IPS-18c (cell line): ENCODE measurements around the gene CDC42SE2.
"Not testable (repeated sequence)": the region's sequence is repeated elsewhere in the genome, so short reads cannot be mapped to it uniquely, and the experiment has no call there.

ENCODE experiments used
- H3K4me3 ChIP-seq: 2 replicates; pipeline ENCODE4 v1.7.0; 2013; ENCODE audit warnings: low read depth, mild to moderate bottlenecking, low read length, moderate library complexity; ENCODE audit not compliant: insufficient read depth
- H3K9me3 ChIP-seq: one replicate; pipeline ENCODE4 v1.6.1; 2013; ENCODE audit warnings: mild to moderate bottlenecking, low read length, moderate library complexity; ENCODE audit not compliant: control insufficient read depth, insufficient read depth

The CDC42SE2 gene

GRCh38 chr5:131288328-131288727 lies 24.5 kb downstream of the CDC42SE2 start:
- no peaks in the 10 kb centered on the region for H3K9me3 ChIP-seq
- no peak overlapping the region for H3K4me3 ChIP-seq

GRCh38 chr5:131289738-131290137 lies 25.9 kb downstream of the CDC42SE2 start:
- Histone ChIP-seq H3K9me3 (no peaks in the 10 kb centered on the region), H3K4me3 (no peak overlapping the region)

- H3K9me3 ChIP-seq, result no peaks in the 10 kb centered on the region
- no peak overlapping the region for H3K4me3 ChIP-seq
Measured at GRCh38 chr5:131296213-131296672, 32.4 kb downstream of the CDC42SE2 start.

- H3K9me3 ChIP-seq, result no peaks in the 10 kb centered on the region
- H3K4me3 ChIP-seq, result no peak overlapping the region
Measured at GRCh38 chr5:131297886-131298285, 34.0 kb downstream of the CDC42SE2 start.

- Histone ChIP-seq H3K9me3 (no peaks in the 10 kb centered on the region), H3K4me3 (no peak overlapping the region)
Measured at GRCh38 chr5:131299465-131299864, 35.6 kb downstream of the CDC42SE2 start.

GRCh38 chr5:131302506-131302905 lies 38.7 kb downstream of the CDC42SE2 start:
- H3K9me3 ChIP-seq, result no peaks in the 10 kb centered on the region
- H3K4me3 ChIP-seq, result no peak overlapping the region

- Histone ChIP-seq H3K4me3 (no peak overlapping the region), H3K9me3 (no peaks in the 10 kb centered on the region)
Measured at GRCh38 chr5:131303537-131303936, 39.7 kb downstream of the CDC42SE2 start.

GRCh38 chr5:131304414-131304813 lies 40.6 kb downstream of the CDC42SE2 start:
- Histone ChIP-seq H3K4me3 (no peak overlapping the region), H3K9me3 (no peaks in the 10 kb centered on the region)

GRCh38 chr5:131305138-131305689 lies 41.4 kb downstream of the CDC42SE2 start:
- no peaks in the 10 kb centered on the region for H3K9me3 ChIP-seq

GRCh38 chr5:131305906-131306305 lies 42.1 kb downstream of the CDC42SE2 start:
- Histone ChIP-seq H3K4me3 (no peak overlapping the region), H3K9me3 (no peaks in the 10 kb centered on the region)

More at GRCh38 chr5:131305138-131305689, 41.4 kb downstream of the CDC42SE2 start:
- H3K4me3 ChIP-seq, result no peak overlapping the region

GRCh38 chr5:131312235-131312772 lies 48.5 kb downstream of the CDC42SE2 start:
- H3K4me3 ChIP-seq, H3K9me3 ChIP-seq: not testable (repeated sequence)

GRCh38 chr5:131316026-131316425 lies 52.2 kb downstream of the CDC42SE2 start:
- Histone ChIP-seq H3K4me3 (no peak overlapping the region), H3K9me3 (peaks cover 2% of the 10 kb centered on the region)

- Histone ChIP-seq H3K9me3 (peaks cover 2% of the 10 kb centered on the region), H3K4me3 (no peak overlapping the region)
Measured at GRCh38 chr5:131316822-131317221, 53.0 kb downstream of the CDC42SE2 start.

GRCh38 chr5:131318455-131318854 lies 54.6 kb downstream of the CDC42SE2 start:
- H3K9me3 ChIP-seq, result peaks cover 2% of the 10 kb centered on the region

GRCh38 chr5:131321066-131321465 lies 57.2 kb downstream of the CDC42SE2 start:
- H3K4me3 ChIP-seq, result no peak overlapping the region
- H3K9me3 ChIP-seq, result no peaks in the 10 kb centered on the region

More at GRCh38 chr5:131318455-131318854, 54.6 kb downstream of the CDC42SE2 start:
- no peak overlapping the region for H3K4me3 ChIP-seq

GRCh38 chr5:131322926-131323325 lies 59.1 kb downstream of the CDC42SE2 start:
- no peak overlapping the region for H3K4me3 ChIP-seq
- H3K9me3 ChIP-seq, result no peaks in the 10 kb centered on the region

GRCh38 chr5:131323378-131323777 lies 59.5 kb downstream of the CDC42SE2 start:
- no peaks in the 10 kb centered on the region for H3K9me3 ChIP-seq
- H3K4me3 ChIP-seq, result no peak overlapping the region

- H3K9me3 ChIP-seq, result no peaks in the 10 kb centered on the region
- H3K4me3 ChIP-seq, result no peak overlapping the region
Measured at GRCh38 chr5:131324303-131324702, 60.5 kb downstream of the CDC42SE2 start.
